HepG2 (cell line): Measurements from ENCODE around the gene SEPTIN5. TPM values are rescaled to one million over a fixed set of nuclear protein-coding genes. Genes with fewer than 3 reads are reported as not detected.
A peak's percentile ranks its signal among the peaks of the same experiment; 100 is the strongest.

ENCODE experiments used
- DPF2 ChIP-seq: sonication (generic); formaldehyde crosslinking; IDR thresholded peaks from 2 replicates; pipeline ENCODE4 v1.4.0; 2020; ENCODE audit warnings: mild to moderate bottlenecking, low read depth, missing genetic modification reagents, borderline replicate concordance
- ELF3 ChIP-seq: IDR thresholded peaks from 2 replicates; pipeline ENCODE4 v1.6.1; 2016; ENCODE audit warnings: missing genetic modification reagents, missing compliant biosample characterization
- FOSL1 ChIP-seq: sonication (generic); formaldehyde crosslinking; IDR thresholded peaks from 2 replicates; pipeline ENCODE4 v1.9.0; 2021; ENCODE audit warnings: missing genetic modification reagents, borderline replicate concordance
- HCFC1 ChIP-seq: fragments of 150-350 bp; IDR thresholded peaks from 2 replicates; pipeline ENCODE4 v1.6.1; 2014; ENCODE audit warnings: low read depth, low read length
- HOXA7 ChIP-seq: sonication (generic); formaldehyde crosslinking; IDR thresholded peaks from 2 replicates; pipeline ENCODE4 v1.8.1; 2022; ENCODE audit warnings: mild to moderate bottlenecking, missing genetic modification reagents, moderate library complexity
- IRF9 ChIP-seq: sonication (generic); formaldehyde crosslinking; IDR thresholded peaks from 2 replicates; pipeline ENCODE4 v1.8.0; 2022; ENCODE audit warnings: missing genetic modification reagents, mild to moderate bottlenecking, borderline replicate concordance
- MTERF4 ChIP-seq: sonication (generic); formaldehyde crosslinking; IDR thresholded peaks from 2 replicates; pipeline ENCODE4 v1.8.0; 2023; ENCODE audit warnings: mild to moderate bottlenecking, missing genetic modification reagents
- MTF2 ChIP-seq: sonication (generic); formaldehyde crosslinking; IDR thresholded peaks from 2 replicates; pipeline ENCODE4 v1.5.0; 2020; ENCODE audit warnings: missing genetic modification reagents, borderline replicate concordance
- MXD4 ChIP-seq: IDR thresholded peaks from 2 replicates; pipeline ENCODE4 v1.6.1; 2016; ENCODE audit warnings: mild to moderate bottlenecking, missing biosample characterization, missing genetic modification reagents
- NFYB ChIP-seq: sonication (generic); formaldehyde crosslinking; IDR thresholded peaks from 2 replicates; pipeline ENCODE4 v1.4.0; 2020; ENCODE audit warnings: missing genetic modification reagents
- POLR2AphosphoS5 ChIP-seq: IDR thresholded peaks from 2 replicates; pipeline ENCODE4 v1.6.1; 2012; ENCODE audit warnings: low read depth, low read length
- RCOR2 ChIP-seq: IDR thresholded peaks from 2 replicates; pipeline ENCODE4 v1.6.1; 2016; ENCODE audit warnings: missing biosample characterization, missing genetic modification reagents
- RXRB ChIP-seq: IDR thresholded peaks from 2 replicates; pipeline ENCODE4 v1.6.1; 2016; ENCODE audit warnings: borderline replicate concordance, missing genetic modification reagents, missing compliant biosample characterization
- TBX3 ChIP-seq: fragments of 450-650 bp; IDR thresholded peaks from 2 replicates; pipeline ENCODE4 v1.6.1; 2017; ENCODE audit warnings: antibody characterized with exemption, mild to moderate bottlenecking, inconsistent platforms, borderline replicate concordance
- TFE3 ChIP-seq: IDR thresholded peaks from 2 replicates; pipeline ENCODE4 v1.6.1; 2016
- ZNF225 ChIP-seq: sonication (generic); formaldehyde crosslinking; IDR thresholded peaks from 2 replicates; pipeline ENCODE4 v1.4.0; 2020; ENCODE audit warnings: mild to moderate bottlenecking, missing genetic modification reagents
- ZNF44 ChIP-seq: sonication (generic); formaldehyde crosslinking; IDR thresholded peaks from 2 replicates; pipeline ENCODE4 v1.5.1; 2020; ENCODE audit warnings: mild to moderate bottlenecking, missing genetic modification reagents
- ZNF451 ChIP-seq: sonication (generic); formaldehyde crosslinking; IDR thresholded peaks from 2 replicates; pipeline ENCODE4 v1.5.0; 2020; ENCODE audit warnings: mild to moderate bottlenecking, missing genetic modification reagents
- ZNF460 ChIP-seq: sonication (generic); formaldehyde crosslinking; IDR thresholded peaks from 2 replicates; pipeline ENCODE4 v1.5.1; 2020; ENCODE audit warnings: missing genetic modification reagents, mild to moderate bottlenecking, borderline replicate concordance
- ZNF549 ChIP-seq: sonication (generic); formaldehyde crosslinking; IDR thresholded peaks from 2 replicates; pipeline ENCODE4 v1.5.0; 2020; ENCODE audit warnings: missing genetic modification reagents
- ZNF557 ChIP-seq: sonication (generic); formaldehyde crosslinking; IDR thresholded peaks from 2 replicates; pipeline ENCODE4 v1.4.0; 2020; ENCODE audit warnings: missing genetic modification reagents
- ZNF766 ChIP-seq: sonication (generic); formaldehyde crosslinking; IDR thresholded peaks from 2 replicates; pipeline ENCODE4 v1.5.0; 2020; ENCODE audit warnings: missing genetic modification reagents, borderline replicate concordance
- ZNF772 ChIP-seq: sonication (generic); formaldehyde crosslinking; IDR thresholded peaks from 2 replicates; pipeline ENCODE4 v1.5.0; 2020; ENCODE audit warnings: mild to moderate bottlenecking, missing genetic modification reagents
- ZNF775 ChIP-seq: sonication (generic); formaldehyde crosslinking; IDR thresholded peaks from 2 replicates; pipeline ENCODE4 v1.4.0; 2020; ENCODE audit warnings: missing genetic modification reagents, mild to moderate bottlenecking, moderate library complexity, borderline replicate concordance
- ZNF800 ChIP-seq: sonication (generic); formaldehyde crosslinking; IDR thresholded peaks from 2 replicates; pipeline ENCODE4 v1.4.0; 2020; ENCODE audit warnings: missing genetic modification reagents
- ZSCAN30 ChIP-seq: sonication (generic); formaldehyde crosslinking; IDR thresholded peaks from 2 replicates; pipeline ENCODE4 v1.5.0; 2020; ENCODE audit warnings: mild to moderate bottlenecking, missing genetic modification reagents
- polyA plus RNA-seq, 8 experiments: library from polyadenylated mRNA; depleted of rRNA in 3 of 8; stranded (reverse) in 7 of 8; unstranded in 1 of 8; fragments of >200 nt; fragmentation: Illumina TruSeq in 4 of 8; extraction: Trizol in 4 of 8; gene quantifications; 2 replicates each; pipeline versions ENCODE4 v1.2.1 to v1.2.3, GENCODE V29; 2011 to 2016; ENCODE audit warnings: low read depth in 4 of 8, missing spikeins in 1 of 8, mixed read lengths in 1 of 8; ENCODE audit not compliant: insufficient read depth in 1 of 8
- total RNA-seq, 5 experiments: library from RNA; depleted of rRNA; stranded (reverse); fragments of >200 nt; fragmentation: Illumina TruSeq; extraction: Trizol; gene quantifications; 2 replicates each; pipeline ENCODE4 v1.2.3, GENCODE V29; 2016; ENCODE audit warnings: low read depth in 1 of 5

The SEPTIN5 gene
- total and polyA plus RNA-seq, 2 of the 13 experiments (the other 11 are each of a cell fraction or from before 2014, with no cell fraction given) = 0.33 TPM; not detected in 1

GRCh38 chr22:19730655-19731360, 16.5 kb downstream of the SEPTIN5 start (continued):
- TF ChIP-seq MXD4 (CRISPR knock-in tag) = peak; percentile 80; the same call in 1 of the 2 replicates
- TF ChIP-seq ZNF460 (CRISPR knock-in tag) = no peak
- no peak for TF ChIP-seq HCFC1
- TF ChIP-seq TBX3 = no peak
- TF ChIP-seq POLR2AphosphoS5 = no peak
- TF ChIP-seq NFYB (CRISPR knock-in tag) = no peak
- no peak for TF ChIP-seq ZNF549
- 0 out of 2 replicates have a peak, but pooled peaks have one; percentile 69 for TF ChIP-seq DPF2 (CRISPR knock-in tag)
- 0 out of 2 replicates have a peak, but pooled peaks have one; percentile 6 for TF ChIP-seq ZNF775 (CRISPR knock-in tag)
- no peak for TF ChIP-seq ZNF44 (CRISPR knock-in tag)
- TF ChIP-seq FOSL1 = no peak
- no peak; the same call in 1 of the 2 replicates for TF ChIP-seq HOXA7 (CRISPR knock-in tag)
- peak; percentile 30; the same call in 1 of the 2 replicates for TF ChIP-seq ZNF451
- TF ChIP-seq ZNF557 = 0 out of 2 replicates have a peak, but pooled peaks have one; percentile 51
- TF ChIP-seq ELF3 (CRISPR knock-in tag) = peak; percentile 75
- TF ChIP-seq IRF9 (CRISPR knock-in tag) = peak; percentile 79; the same call in 1 of the 2 replicates
- TF ChIP-seq MTERF4 (CRISPR knock-in tag) = 0 out of 2 replicates have a peak, but pooled peaks have one; percentile 44
- TF ChIP-seq RCOR2 (CRISPR knock-in tag) = peak; percentile 75
- TF ChIP-seq ZNF225 (CRISPR knock-in tag) = peak; percentile 45; the same call in 1 of the 2 replicates
- 0 out of 2 replicates have a peak, but pooled peaks have one; percentile 20 for TF ChIP-seq TFE3 (CRISPR knock-in tag)
- TF ChIP-seq ZNF772 (CRISPR knock-in tag) = peak; percentile 52
- no peak for TF ChIP-seq ZSCAN30 (CRISPR knock-in tag)
- TF ChIP-seq MTF2 (CRISPR knock-in tag) = peak; percentile 85
- TF ChIP-seq RXRB (CRISPR knock-in tag) = peak; percentile 83; the same call in 1 of the 2 replicates
- peak; percentile 80; the same call in 1 of the 2 replicates for TF ChIP-seq ZNF800 (CRISPR knock-in tag)
- TF ChIP-seq ZNF766 (CRISPR knock-in tag) = peak; percentile 70; the same call in 1 of the 2 replicates
